ENCODE measurements around the gene IL22RA2.

GRCh38 chr6:137165375-137166246 is 7.8 kb downstream of the IL22RA2 start:
- TF ChIP-seq CTCF (conservative IDR thresholded peaks at IDR 0.05; ENCODE audit: low read depth, low read length) = no peak; the same call in 1 of the 2 replicates
- TF ChIP-seq EZH2 (IDR thresholded peaks at IDR 0.05; ENCODE audit: low read length, unreplicated experiment) = no peak
